ENCODE data around the gene ZNF92. TPM values are rescaled to one million over a fixed set of nuclear protein-coding genes. Genes with fewer than 3 reads are reported as not detected.
A peak's percentile ranks its signal among the peaks of the same experiment; 100 is the strongest.

The ZNF92 gene
- total and polyA plus RNA-seq, 2 of the 13 experiments (the other 11 are each of a cell fraction or from before 2014, with no cell fraction given), result 4.0 to 13.2 TPM

- TF ChIP-seq GMEB1 (CRISPR knock-in tag; IDR thresholded peaks at IDR 0.05; ENCODE audit: borderline replicate concordance) (0 out of 2 replicates have a peak, but pooled peaks have one; percentile 42), CENPT (CRISPR knock-in tag; IDR thresholded peaks at IDR 0.05; ENCODE audit: low read depth) (no peak), SRSF1 (optimal IDR thresholded peaks at IDR 0.05; ENCODE audit: low read depth, low read length) (peak; percentile 55), PCBP2 (optimal IDR thresholded peaks at IDR 0.05; ENCODE audit: low read depth, low read length, poor library complexity, severe bottlenecking) (no peak), MBD4 (IDR thresholded peaks at IDR 0.05; ENCODE audit: borderline replicate concordance, low read length) (no peak), MLLT10 (CRISPR knock-in tag; IDR thresholded peaks at IDR 0.05) (no peak), ZSCAN22 (CRISPR knock-in tag; IDR thresholded peaks at IDR 0.05) (peak; percentile 73; the same call in 1 of the 2 replicates), JARID2 (CRISPR knock-in tag; IDR thresholded peaks at IDR 0.05; ENCODE audit: insufficient replicate concordance) (no peak), NFYB (CRISPR knock-in tag; IDR thresholded peaks at IDR 0.05) (peak; percentile 98), CEBPG (CRISPR knock-in tag; IDR thresholded peaks at IDR 0.05) (no peak), NFIC (IDR thresholded peaks at IDR 0.05; ENCODE audit: low read length) (no peak), ZSCAN9 (CRISPR knock-in tag; IDR thresholded peaks at IDR 0.05; ENCODE audit: borderline replicate concordance) (no peak; the same call in 1 of the 2 replicates), RFXAP (CRISPR knock-in tag; IDR thresholded peaks at IDR 0.05; ENCODE audit: borderline replicate concordance) (0 out of 2 replicates have a peak, but pooled peaks have one; percentile 49), PBX3 (CRISPR knock-in tag; IDR thresholded peaks at IDR 0.05; ENCODE audit: borderline replicate concordance) (no peak), ZNF563 (CRISPR knock-in tag; IDR thresholded peaks at IDR 0.05) (0 out of 2 replicates have a peak, but pooled peaks have one; percentile 20), MAX (IDR thresholded peaks at IDR 0.05) (peak; percentile 71), ZNF577 (CRISPR knock-in tag; IDR thresholded peaks at IDR 0.05; ENCODE audit: borderline replicate concordance, low read depth) (peak; percentile 52; the same call in 1 of the 2 replicates), SRSF4 (IDR thresholded peaks at IDR 0.05; ENCODE audit: low read depth, low read length, poor library complexity, severe bottlenecking) (no peak), ZBTB7A (CRISPR knock-in tag; IDR thresholded peaks at IDR 0.05) (peak; percentile 21; the same call in 1 of the 2 replicates), MED1 (CRISPR knock-in tag; IDR thresholded peaks at IDR 0.05) (peak; percentile 45; the same call in 1 of the 2 replicates), TSC22D2 (CRISPR knock-in tag; IDR thresholded peaks at IDR 0.05; ENCODE audit: borderline replicate concordance) (no peak; the same call in 1 of the 2 replicates), DRAP1 (CRISPR knock-in tag; IDR thresholded peaks at IDR 0.05) (peak; percentile 91), SUZ12 (IDR thresholded peaks at IDR 0.05; ENCODE audit: low read depth, low read length) (no peak), TRIM22 (IDR thresholded peaks at IDR 0.05) (no peak), ZNF576 (CRISPR knock-in tag; IDR thresholded peaks at IDR 0.05) (no peak), ZFP62 (CRISPR knock-in tag; IDR thresholded peaks at IDR 0.05) (no peak)
Measured at GRCh38 chr7:65373608-65374351, at the start of gene ZNF92 (continued).
